A549 (cell line): Measurements from ENCODE around the gene GALNT4. TPM values are rescaled to one million over a fixed set of nuclear protein-coding genes. Genes with fewer than 3 reads are reported as not detected.

Source experiments
- ATAC-seq, 2 experiments: fragments of 200-7000 bp in 1 of 2; fragments of >200 bp in 1 of 2; cut with Nextera tagmentation in 1 of 2; cut with Tn5 transposase in 1 of 2; 3 replicates each; pipeline versions ENCODE4 v1.8.0 to v1.9.1; 2018 to 2020; ENCODE audit warnings: mild to moderate bottlenecking in 1 of 2, moderate library complexity in 1 of 2
- CTCF ChIA-PET: fragments of 300-600 bp; sonication (Branson Sonifier 250); formaldehyde crosslinking; extraction: SDS; loops from one replicate; lab custom pipeline; 2021; ENCODE audit warnings: antibody characterized with exemption, inconsistent platforms; lab: Yijun Ruan, JAX
- POLR2A ChIA-PET: fragments of 350-600 bp; formaldehyde crosslinking; extraction: SDS; loops from one replicate; lab custom pipeline; 2021; ENCODE audit warnings: antibody characterized with exemption, inconsistent platforms; lab: Yijun Ruan, JAX
- DNase-seq, 2 experiments: peaks; one replicate each; pipeline versions ENCODE4 v3.0.0 to v3.0.0-alpha.2; 2011 to 2016; ENCODE audit warnings: low read depth in 1 of 2, low spot score in 1 of 2
- FAIRE-seq: peaks from 2 replicates; lab custom pipeline; 2011; peaks lifted over from hg19 to GRCh38; lab: Jason Lieb, UNC
- H3K27ac ChIP-seq, 2 experiments: fragments of >200 bp; sonication (Bioruptor Twin); formaldehyde crosslinking; 3 replicates each; pipeline ENCODE4 v1.5.1; 2016 to 2017
- H3K4me1 ChIP-seq: fragments of >200 bp; sonication (Bioruptor Twin); formaldehyde crosslinking; 3 replicates; pipeline ENCODE4 v1.6.1; 2016
- H3K4me2 ChIP-seq: fragments of >200 bp; sonication (Bioruptor Twin); formaldehyde crosslinking; 3 replicates; pipeline ENCODE4 v1.6.1; 2016
- H3K4me3 ChIP-seq: fragments of >200 bp; sonication (Bioruptor Twin); formaldehyde crosslinking; 3 replicates; pipeline ENCODE4 v1.5.1; 2016
- H3K9me3 ChIP-seq: fragments of >200 bp; sonication (Bioruptor Twin); formaldehyde crosslinking; 3 replicates; pipeline ENCODE4 v1.6.1; 2016
- BHLHE40 ChIP-seq: IDR thresholded peaks from 2 replicates; pipeline ENCODE4 v1.6.1; 2012; ENCODE audit warnings: low read depth, low read length, inconsistent platforms
- EHF ChIP-seq: fragments of 250-450 bp; sonication (Bioruptor Pico); IDR thresholded peaks from 2 replicates; pipeline ENCODE4 v1.5.0; 2020; ENCODE audit warnings: mild to moderate bottlenecking
- GATA3 ChIP-seq: IDR thresholded peaks from 2 replicates; pipeline ENCODE4 v1.6.1; 2012; ENCODE audit warnings: borderline replicate concordance
- HDAC2 ChIP-seq: fragments of 200-600 bp; sonication (generic); IDR thresholded peaks from 2 replicates; pipeline ENCODE4 v1.6.1; 2016
- HOXB13 ChIP-seq: fragments of 250-450 bp; sonication (Bioruptor Pico); IDR thresholded peaks from 2 replicates; pipeline ENCODE4 v1.5.0; 2020; ENCODE audit warnings: low read depth, mild to moderate bottlenecking, moderate library complexity
- HOXB5 ChIP-seq: fragments of 250-450 bp; sonication (Bioruptor Pico); IDR thresholded peaks from 2 replicates; pipeline ENCODE4 v1.5.0; 2020; ENCODE audit warnings: mild to moderate bottlenecking, moderate library complexity
- JUN ChIP-seq, 2 experiments: fragments of >200 bp; sonication (Bioruptor Twin); formaldehyde crosslinking; IDR thresholded peaks; 2 replicates in 1 of 2; 3 replicates in 1 of 2; pipeline ENCODE4 v1.6.1; 2016 to 2017
- KDM5A ChIP-seq: fragments of 200-600 bp; sonication (generic); IDR thresholded peaks from 2 replicates; pipeline ENCODE4 v1.6.1; 2016; ENCODE audit warnings: antibody characterized with exemption, mild to moderate bottlenecking
- NR3C1 ChIP-seq: fragments of >200 bp; sonication (Bioruptor Twin); formaldehyde crosslinking; IDR thresholded peaks from 3 replicates; pipeline ENCODE4 v1.6.1; 2017
- RFX5 ChIP-seq: fragments of 450-650 bp; IDR thresholded peaks from 2 replicates; pipeline ENCODE4 v1.7.1; 2014; ENCODE audit warnings: antibody characterized with exemption, mild to moderate bottlenecking, moderate library complexity
- SMC3 ChIP-seq: fragments of >200 bp; sonication (Bioruptor Twin); formaldehyde crosslinking; IDR thresholded peaks from 3 replicates; pipeline ENCODE4 v1.6.1; 2018; ENCODE audit warnings: inconsistent platforms
- SREBF2 ChIP-seq: fragments of 450-650 bp; IDR thresholded peaks from 2 replicates; pipeline ENCODE4 v1.6.1; 2014; ENCODE audit warnings: mild to moderate bottlenecking, moderate library complexity
- ZFP36 ChIP-seq: fragments of 450-650 bp; IDR thresholded peaks from 2 replicates; pipeline ENCODE4 v1.6.1; 2014; ENCODE audit warnings: borderline replicate concordance; ENCODE audit not compliant: partially characterized antibody
- ZNF302 ChIP-seq: fragments of 250-450 bp; sonication (Bioruptor Pico); IDR thresholded peaks from 2 replicates; pipeline ENCODE4 v1.9.0; 2021; ENCODE audit warnings: inconsistent platforms, mild to moderate bottlenecking, moderate library complexity
- ZSCAN20 ChIP-seq: fragments of 250-450 bp; sonication (Bioruptor Pico); IDR thresholded peaks from 2 replicates; pipeline ENCODE4 v1.8.0; 2022; ENCODE audit warnings: mild to moderate bottlenecking, moderate library complexity
- WGBS: methylation state at CpG from one replicate; pipeline ENCODE4 v1.1.6; 2017; ENCODE audit errors: missing lambda C conversion rate; 5-methylcytosine and 5-hydroxymethylcytosine counted together
- polyA plus RNA-seq, 4 experiments: library from polyadenylated mRNA; depleted of rRNA in 3 of 4; stranded (reverse); fragments of >200 nt; fragmentation: RNase III in 1 of 4; extraction: RNeasy Plus Mini Kit Qiagen cat#74134 plus additional on column Dnase treatment in 1 of 4; gene quantifications; 2 replicates in 3 of 4; 3 replicates in 1 of 4; pipeline ENCODE4 v1.2.3, GENCODE V29; 2011 to 2017
- TF ChIP-seq, protein P1 (sequence below): IDR thresholded peaks from 2 replicates; pipeline ENCODE4 v1.6.1; 2012
- TF ChIP-seq, protein P2 (sequence below): fragments of 250-450 bp; sonication (Bioruptor Pico); IDR thresholded peaks from 2 replicates; pipeline ENCODE4 v1.5.0; 2020; ENCODE audit warnings: low read depth, mild to moderate bottlenecking, moderate library complexity
- TF ChIP-seq, protein P3 (sequence below): fragments of >200 bp; sonication (Bioruptor Twin); formaldehyde crosslinking; IDR thresholded peaks from 3 replicates; pipeline ENCODE4 v1.5.1; 2016

GALNT4 gene
- polyA plus RNA-seq, 2 of the 4 experiments (the other 2 are of a cell fraction) = 5.9 to 14.3 TPM

DNA sequence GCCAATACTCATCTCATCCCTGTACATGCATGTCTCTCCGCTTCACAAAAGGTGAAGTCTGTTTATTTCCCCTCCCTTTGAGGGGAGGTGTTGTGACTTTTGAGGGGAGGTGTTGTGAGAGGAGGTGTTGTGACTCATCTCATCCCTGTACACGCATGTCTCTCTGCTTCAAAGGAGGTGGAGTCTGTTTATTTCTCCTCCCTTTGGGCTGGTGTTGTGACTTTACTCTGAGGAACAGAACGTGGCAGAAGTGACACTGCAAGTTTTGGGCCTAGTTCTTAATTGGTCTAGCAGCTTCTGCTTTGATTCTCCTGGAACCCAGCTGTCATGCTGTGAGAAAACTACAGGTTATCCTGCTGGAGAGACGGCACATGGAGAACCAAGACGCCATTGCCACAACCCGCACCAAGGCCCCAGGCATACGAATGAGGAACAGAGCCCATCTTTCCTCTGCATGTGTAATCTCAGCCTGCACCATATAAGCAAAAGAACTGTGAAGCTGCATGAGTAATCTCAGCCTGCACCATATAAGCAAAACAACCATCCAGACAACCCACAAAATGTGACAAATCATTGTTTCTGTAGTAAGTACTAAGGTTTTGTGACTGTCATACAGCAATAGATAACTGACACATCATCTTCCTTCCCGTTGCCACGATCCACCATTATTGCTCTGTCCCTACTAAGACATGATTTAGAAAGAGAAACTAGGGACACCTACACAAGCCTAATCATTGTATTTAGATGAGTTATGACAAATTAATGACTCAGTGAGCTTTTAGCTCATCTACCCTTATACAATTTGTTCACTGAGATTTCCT lies 30.0 kb downstream of the GALNT4 start (continued):
- TF ChIP-seq, protein P1, sequence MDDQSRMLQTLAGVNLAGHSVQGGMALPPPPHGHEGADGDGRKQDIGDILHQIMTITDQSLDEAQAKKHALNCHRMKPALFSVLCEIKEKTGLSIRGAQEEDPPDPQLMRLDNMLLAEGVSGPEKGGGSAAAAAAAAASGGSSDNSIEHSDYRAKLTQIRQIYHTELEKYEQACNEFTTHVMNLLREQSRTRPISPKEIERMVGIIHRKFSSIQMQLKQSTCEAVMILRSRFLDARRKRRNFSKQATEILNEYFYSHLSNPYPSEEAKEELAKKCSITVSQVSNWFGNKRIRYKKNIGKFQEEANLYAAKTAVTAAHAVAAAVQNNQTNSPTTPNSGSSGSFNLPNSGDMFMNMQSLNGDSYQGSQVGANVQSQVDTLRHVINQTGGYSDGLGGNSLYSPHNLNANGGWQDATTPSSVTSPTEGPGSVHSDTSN = no peak
- TF ChIP-seq BHLHE40 (no peak), RFX5 (no peak)

DNA sequence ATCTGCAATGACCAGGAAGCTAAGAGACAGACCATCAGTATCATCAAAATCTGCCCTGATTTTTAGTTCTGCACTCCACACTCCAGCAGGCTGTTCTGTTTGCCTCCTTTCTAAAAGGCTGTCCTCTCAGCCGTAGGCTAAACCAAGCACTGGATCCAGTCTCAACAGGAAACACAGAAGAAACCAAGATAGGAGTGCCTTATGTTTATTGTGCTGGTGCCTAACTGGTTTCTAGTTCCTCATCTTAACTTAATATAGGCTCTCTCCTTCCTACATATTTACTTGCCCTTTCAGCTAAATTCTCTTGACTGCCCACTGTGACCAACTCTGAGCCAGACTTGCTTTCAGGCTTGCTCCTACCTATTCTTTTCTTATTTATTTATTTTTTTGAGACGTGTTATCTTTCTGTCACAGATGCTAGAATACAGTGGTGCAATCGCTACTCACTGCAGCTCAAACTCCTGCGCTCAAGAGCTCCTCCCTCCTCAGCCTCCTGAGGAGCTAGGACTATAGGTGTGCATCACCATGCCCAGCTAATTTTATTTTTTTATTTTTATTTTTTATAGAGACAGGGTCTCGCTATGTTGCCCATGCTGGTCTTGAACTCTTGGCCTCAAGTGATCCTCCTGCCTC lies 30.8 kb downstream of the GALNT4 start:
- CTCF ChIA-PET = interaction anchor here (0.8 to 2.3 kb wide), 3 partner anchors 14 to 29 kb away, joined by 3 to 7 read pairs (median 3); no protein-coding TSS in a partner anchor
- 92% methylated on average over 5 of the region's 5 CpGs for WGBS
- DNase-seq (no peak), FAIRE-seq (no peak), ATAC-seq (no peak)
- peaks cover 15% of the 10 kb centered on the region for H3K4me1 ChIP-seq
- TF ChIP-seq SMC3 = no peak
- TF ChIP-seq, protein P2, sequence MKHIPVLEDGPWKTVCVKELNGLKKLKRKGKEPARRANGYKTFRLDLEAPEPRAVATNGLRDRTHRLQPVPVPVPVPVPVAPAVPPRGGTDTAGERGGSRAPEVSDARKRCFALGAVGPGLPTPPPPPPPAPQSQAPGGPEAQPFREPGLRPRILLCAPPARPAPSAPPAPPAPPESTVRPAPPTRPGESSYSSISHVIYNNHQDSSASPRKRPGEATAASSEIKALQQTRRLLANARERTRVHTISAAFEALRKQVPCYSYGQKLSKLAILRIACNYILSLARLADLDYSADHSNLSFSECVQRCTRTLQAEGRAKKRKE (CRISPR knock-in tag) = no peak
- TF ChIP-seq HOXB13 (CRISPR knock-in tag) = no peak
- no peak for TF ChIP-seq HOXB5
- no peak for TF ChIP-seq JUN (IDR thresholded peaks at IDR 0.05)
- no peak for TF ChIP-seq NR3C1
- TF ChIP-seq EHF (CRISPR knock-in tag) = no peak
- TF ChIP-seq ZNF302 (CRISPR knock-in tag) = no peak
- POLR2A ChIA-PET = no interaction called here
- H3K4me3 ChIP-seq = no peak overlapping the region
- no peaks in the 10 kb centered on the region for H3K9me3 ChIP-seq
- peak overlapping the region; percentile 8 to 35; a peak in 2 of 6 replicates for H3K27ac ChIP-seq
- peak overlapping the region; percentile 45; the same call in 1 of the 3 replicates for H3K4me2 ChIP-seq

DNA sequence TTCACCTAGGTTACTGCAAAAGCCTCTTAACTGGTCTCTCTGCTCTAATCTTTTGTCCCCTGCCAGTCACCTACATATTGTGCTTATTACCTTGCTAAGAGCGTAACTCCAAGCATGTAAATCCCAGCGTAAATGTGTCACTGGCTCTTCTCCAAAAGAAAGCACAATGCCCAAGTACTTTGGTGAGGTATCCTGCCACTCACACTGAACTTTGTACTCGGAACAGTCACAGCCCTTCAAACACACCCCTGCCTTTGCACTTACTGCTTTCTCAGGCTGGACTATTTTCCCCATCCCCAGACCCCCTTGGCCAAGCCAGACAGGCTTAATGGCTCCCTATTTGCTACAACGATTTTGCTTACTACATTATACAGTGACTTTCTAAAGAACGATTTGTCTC lies 31.7 kb downstream of the GALNT4 start:
- H3K4me1 ChIP-seq = peaks cover 15% of the 10 kb centered on the region
- POLR2A ChIA-PET = no interaction called here
- TF ChIP-seq HDAC2 (no peak), ZSCAN20 (CRISPR knock-in tag) (no peak), SREBF2 (no peak), BHLHE40 (no peak), KDM5A (no peak), HOXB13 (CRISPR knock-in tag) (no peak), GATA3 (no peak), NR3C1 (no peak), ZFP36 (no peak)
- TF ChIP-seq, protein P3, sequence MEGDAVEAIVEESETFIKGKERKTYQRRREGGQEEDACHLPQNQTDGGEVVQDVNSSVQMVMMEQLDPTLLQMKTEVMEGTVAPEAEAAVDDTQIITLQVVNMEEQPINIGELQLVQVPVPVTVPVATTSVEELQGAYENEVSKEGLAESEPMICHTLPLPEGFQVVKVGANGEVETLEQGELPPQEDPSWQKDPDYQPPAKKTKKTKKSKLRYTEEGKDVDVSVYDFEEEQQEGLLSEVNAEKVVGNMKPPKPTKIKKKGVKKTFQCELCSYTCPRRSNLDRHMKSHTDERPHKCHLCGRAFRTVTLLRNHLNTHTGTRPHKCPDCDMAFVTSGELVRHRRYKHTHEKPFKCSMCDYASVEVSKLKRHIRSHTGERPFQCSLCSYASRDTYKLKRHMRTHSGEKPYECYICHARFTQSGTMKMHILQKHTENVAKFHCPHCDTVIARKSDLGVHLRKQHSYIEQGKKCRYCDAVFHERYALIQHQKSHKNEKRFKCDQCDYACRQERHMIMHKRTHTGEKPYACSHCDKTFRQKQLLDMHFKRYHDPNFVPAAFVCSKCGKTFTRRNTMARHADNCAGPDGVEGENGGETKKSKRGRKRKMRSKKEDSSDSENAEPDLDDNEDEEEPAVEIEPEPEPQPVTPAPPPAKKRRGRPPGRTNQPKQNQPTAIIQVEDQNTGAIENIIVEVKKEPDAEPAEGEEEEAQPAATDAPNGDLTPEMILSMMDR = no peak
- TF ChIP-seq, all 56 proteins: peak for 0
- peak overlapping the region; percentile 45; the same call in 2 of the 3 replicates for H3K4me2 ChIP-seq
- H3K4me3 ChIP-seq = no peak overlapping the region
- CTCF ChIA-PET = no interaction called here
- DNase-seq (no peak), FAIRE-seq (no peak), ATAC-seq (peak in 1 of 2 experiments; percentile 47; a peak in 2 of 6 replicates)
- no peaks in the 10 kb centered on the region for H3K9me3 ChIP-seq
- 24% methylated on average over 5 of the region's 5 CpGs for WGBS
- peak overlapping the region; percentile 3 to 35; a peak in 1 of 6 replicates for H3K27ac ChIP-seq
